Measurements from ENCODE around the gene ZNF532. TPM values are rescaled to one million over a fixed set of nuclear protein-coding genes. Genes with fewer than 3 reads are reported as not detected.

ZNF532 gene
- total RNA-seq, 1 experiment from 2014 or later, result 16.8 TPM

Other genes starting within 250 kb of the ZNF532 start
- 13.6 and 16.6 TPM in 2 replicates for gene ALPK2, start 235.8 kb upstream of the ZNF532 start, total RNA-seq (2014; rRNA removed; shearing (Covaris generic))
- 35.8 and 45.7 TPM in 2 replicates for gene MALT1, start 193.4 kb upstream of the ZNF532 start, total RNA-seq (2014; rRNA removed; shearing (Covaris generic))